GM18505 (cell line): ENCODE results near the gene NAA50.

Source experiments
- ATAC-seq: cut with Tn5 transposase; IDR thresholded peaks from one replicate; pipeline ENCODE4 v1.9.1; 2021; ENCODE audit not compliant: unreplicated experiment
- POLR2A ChIP-seq: IDR thresholded peaks from 4 replicates; pipeline ENCODE4 v1.6.1; 2011; ENCODE audit warnings: borderline replicate concordance; ENCODE audit not compliant: insufficient read depth, insufficient read length; ENCODE audit errors: extremely low read depth

The NAA50 gene

DNA sequence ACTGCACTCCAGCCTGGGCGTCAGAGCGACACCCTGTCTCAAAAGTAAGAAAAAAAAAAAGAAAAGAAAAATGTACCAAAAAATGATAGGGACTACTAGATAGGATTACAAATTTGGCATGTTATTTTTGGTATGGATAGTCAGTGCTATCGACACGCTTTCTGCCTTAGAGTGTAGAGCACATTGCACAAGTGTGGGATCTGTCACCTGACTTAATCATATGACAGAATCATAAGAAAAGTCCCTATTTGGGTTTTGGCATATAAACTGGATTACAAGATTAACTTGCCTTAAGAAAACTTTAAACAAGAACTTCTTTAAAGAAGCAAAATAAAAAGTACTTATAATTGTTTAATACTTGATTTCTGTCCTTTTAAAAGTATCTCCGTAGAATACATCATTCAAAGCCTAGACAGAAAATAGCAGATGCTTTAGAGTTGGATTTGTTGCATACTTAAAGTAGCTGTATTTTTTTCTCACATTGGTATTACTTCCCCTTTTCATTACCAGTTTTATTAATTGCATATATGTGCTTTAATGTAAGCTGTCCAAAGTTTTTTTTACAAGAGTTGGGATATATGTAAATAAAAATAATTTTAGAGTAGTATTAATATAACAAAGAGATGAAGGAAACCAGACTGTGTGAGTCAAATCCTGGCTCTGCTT, 8.6 kb upstream of the NAA50 start:
- no peak for ATAC-seq
- no peak for TF ChIP-seq POLR2A

DNA sequence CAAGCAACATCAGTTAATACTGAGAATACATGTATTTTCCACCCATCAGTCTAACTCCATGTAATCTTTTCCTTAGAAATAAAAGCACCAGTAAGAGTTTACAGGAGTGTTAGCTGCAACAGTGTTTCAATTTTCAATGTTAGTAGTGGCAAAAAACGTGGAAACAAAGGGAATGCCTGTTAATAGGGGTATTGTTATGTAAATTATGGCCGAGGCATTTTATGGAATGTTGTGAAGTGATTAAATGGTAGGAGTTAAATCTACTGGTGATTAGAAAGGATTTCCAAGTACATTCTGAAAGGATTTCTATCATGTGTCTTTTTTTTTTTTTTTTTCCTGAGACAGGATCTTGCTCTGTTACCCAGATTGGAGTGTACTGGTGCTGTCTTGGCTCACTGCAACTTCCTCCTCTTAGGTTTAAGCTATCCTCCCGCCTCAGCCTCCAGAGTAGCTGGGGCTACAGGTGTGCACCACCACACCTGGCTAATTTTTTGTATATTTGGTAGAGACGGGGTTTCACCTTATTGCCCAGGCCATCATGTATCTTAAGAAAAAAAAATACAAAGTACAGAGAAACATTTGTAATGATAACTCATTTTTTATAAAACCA, 7.4 kb upstream of the NAA50 start:
- ATAC-seq, result no peak

DNA sequence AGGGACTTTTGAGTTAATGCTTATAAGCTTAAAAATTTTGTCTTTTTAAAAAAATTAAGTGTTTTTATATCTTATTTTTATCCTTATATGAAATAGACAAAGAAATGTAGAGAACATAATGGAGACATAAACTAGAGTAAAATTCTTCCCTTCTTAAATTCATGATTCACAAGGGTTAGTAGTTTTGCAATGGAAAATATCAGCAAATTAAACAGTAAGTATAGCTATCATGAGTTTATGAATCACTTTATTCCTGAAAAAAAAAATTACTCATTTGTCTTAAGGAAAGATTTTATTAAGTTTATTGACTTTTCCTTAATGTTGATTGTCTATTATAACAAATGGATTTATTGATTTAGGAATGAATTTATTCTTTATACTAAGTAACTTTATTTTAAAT, 5.1 kb upstream of the NAA50 start:
- no peak for TF ChIP-seq POLR2A
- ATAC-seq, result no peak

More for the DNA sequence above, 7.4 kb upstream of the NAA50 start:
- no peak for TF ChIP-seq POLR2A

DNA sequence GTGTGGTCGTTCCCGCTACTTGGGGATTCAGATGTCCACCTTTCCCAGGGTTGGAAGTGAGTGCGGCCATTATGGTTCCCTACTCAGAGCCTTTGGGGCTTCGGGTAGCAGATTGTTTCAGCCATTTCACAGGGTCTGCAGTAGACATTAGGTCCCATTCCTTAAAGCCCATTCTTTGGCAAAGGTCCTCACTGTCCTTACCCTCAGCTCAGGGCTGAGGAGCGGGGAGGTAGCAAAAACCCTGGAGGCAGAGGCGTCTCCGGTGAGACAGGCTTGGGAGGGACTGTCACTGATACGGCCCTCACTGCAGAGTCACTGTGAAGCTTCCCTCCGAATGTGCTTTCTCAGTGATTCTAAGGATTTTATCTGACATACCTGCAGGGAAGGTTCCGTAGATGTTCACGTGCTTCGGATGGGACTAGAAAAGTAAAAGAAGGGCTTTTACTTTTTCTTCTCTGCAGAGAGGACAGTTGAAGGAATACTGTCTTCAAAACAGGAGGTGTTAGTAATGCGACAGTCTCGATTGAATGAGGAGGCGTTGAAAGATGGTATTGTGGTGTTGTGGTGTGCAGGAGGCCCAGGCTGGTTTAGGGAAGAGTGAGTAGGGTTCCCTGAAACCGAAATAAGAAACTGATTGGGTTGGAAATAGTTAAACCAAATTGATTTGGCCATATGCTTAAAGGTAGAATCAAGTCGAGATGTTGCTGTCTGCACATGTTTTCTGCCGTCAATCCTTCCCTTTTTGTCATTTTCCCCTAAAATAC, 1.4 kb upstream of the NAA50 start:
- ATAC-seq, result no peak
- TF ChIP-seq POLR2A, result peak; percentile 18

DNA sequence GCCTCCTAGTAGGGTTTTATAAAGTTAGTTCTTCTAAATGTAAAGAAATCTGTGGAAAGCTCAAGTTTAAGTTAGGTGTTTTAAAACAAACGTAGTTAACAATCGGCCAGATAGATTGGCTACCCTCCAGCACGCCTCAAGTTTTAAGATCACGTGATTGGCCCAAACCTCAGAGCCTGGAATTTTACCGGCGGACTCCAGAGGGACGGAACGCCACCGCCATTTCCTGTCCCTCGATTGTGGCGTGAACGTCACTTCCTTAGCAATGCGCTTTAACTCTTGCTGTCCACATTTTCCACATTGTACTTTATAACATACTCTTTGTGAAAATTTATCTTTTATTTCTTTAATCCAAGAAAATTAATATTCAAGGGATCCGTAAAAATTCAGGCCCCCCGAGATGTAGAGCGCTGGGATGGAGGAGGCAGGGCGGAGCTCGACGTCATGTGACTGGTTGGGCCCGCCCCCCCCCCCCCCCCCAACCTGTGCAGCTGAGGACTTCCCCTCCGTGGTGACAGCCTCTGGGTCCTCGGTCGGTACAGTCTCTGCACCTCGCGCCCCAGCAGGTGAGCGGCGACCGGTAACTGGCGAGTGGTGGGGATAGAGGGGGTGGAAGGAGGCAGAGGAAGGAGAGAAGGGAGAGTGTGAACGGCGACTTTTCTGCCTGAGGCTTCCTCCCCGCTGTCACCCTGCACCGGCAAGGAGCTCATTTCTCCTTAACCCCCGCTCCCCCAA, 666 bp upstream of the NAA50 start, which contains the start of gene ATP6V1A:
TSS of gene ATP6V1A (plus strand) at position 488 of the 735 bp plus-strand sequence. CDS start 31,719 bp downstream, outside the sequence.
- ATAC-seq, result peak; percentile 40
- TF ChIP-seq POLR2A, result peak; percentile 75

DNA sequence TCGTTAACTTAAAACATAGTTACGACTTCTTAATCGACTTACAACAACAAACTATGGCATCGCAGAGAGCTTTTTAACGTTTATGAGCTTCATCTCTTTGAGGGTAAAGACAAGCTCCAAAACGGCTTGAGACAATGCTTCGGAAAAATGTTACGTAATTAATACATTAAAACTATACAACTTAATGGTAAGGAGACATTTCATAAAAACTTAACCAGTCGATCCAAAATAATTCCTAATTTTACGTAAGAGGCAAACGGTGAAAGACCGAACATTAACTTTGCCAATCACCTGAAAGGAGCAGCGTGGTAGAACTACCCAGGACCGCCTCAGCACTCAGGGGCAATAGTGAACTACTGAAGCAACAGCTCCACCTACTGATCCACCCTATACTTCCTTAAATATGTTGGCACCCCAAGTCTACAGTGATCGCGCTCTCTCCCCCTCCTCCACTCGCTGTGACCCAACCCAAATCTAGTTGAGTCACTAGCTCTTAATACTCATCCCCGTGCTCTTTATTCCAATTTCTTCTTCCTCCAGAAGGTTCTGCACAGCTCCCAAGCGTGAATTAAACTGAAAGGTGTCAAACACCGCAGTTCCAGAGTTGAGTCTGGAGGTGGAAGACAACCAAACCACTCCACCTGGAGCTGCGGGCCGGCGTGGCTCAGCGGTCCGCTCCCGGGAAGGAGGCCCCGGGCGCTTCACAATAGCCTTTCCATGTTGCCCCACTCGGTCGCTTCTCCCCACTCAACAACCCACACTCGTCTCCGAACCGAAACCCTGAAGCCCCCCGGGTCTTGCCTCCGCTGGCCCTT, 901 bp downstream of the NAA50 start:
- TF ChIP-seq POLR2A, result no peak
- peak; percentile 48 for ATAC-seq

DNA sequence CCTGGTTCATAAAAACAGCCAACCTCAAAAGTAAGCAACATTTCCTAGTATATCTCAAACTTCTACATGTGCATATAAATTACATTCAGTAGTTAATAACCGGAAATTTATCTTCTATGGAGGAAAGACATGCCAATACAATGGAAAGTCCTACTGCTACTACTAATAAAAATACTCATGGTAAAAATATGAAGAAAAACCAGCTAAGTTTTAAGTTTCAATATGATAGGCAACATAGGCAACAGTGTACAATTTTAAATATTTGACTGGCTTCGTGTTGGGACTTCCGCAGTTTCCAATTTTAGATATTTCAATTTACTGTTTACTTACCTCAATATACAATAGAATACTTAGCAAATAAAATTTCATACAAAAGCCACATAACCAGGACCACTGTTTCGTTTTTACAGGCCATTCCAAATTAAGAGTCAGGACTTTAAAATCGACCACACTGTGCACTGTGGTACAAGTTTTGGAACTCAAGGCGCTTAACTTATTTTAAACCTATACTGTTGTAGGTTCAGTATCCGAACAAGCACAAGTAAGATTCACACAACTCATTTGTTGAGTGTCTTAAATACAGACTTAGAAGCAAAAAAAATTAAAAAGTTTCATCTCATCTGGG, 2.9 kb downstream of the NAA50 start:
- ATAC-seq, result no peak
- TF ChIP-seq POLR2A, result no peak

DNA sequence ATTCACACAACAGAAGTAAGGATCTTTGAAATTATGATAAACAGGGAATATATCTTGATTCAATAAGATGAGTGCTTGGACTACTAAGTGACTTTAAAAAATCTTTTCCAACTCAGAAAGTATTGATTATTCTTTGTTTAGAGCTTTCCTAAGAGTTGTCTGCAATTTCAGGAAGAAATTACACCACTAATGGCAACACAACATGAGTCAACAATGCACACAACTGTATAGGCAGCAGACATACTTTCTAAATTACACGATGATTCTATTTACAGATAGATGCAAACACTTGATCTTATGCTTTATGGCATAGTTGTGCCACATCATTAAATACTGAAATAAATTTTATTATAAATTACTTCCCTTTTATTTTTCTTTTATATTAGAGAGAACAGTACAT, 4.4 kb downstream of the NAA50 start:
- no peak for ATAC-seq
- TF ChIP-seq POLR2A, result no peak

DNA sequence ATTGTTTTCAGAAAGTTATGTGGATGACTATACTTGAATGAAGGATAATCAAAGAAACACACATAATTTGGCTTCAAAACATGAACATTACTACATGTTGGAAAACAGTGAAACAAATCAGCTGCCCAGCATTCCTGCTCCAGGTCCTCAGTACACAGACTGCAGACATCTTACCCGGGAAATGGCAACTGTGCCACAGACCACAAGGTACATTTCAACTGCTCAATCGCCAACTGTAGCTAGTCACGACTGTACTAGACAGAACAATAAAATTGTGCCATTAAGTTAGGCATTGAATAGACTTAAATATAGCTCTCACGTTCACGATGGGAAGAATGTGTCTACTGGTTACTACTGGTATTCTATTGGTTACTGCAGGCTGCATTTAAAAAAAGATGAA, 5.0 kb downstream of the NAA50 start:
- ATAC-seq, result no peak
- no peak for TF ChIP-seq POLR2A

DNA sequence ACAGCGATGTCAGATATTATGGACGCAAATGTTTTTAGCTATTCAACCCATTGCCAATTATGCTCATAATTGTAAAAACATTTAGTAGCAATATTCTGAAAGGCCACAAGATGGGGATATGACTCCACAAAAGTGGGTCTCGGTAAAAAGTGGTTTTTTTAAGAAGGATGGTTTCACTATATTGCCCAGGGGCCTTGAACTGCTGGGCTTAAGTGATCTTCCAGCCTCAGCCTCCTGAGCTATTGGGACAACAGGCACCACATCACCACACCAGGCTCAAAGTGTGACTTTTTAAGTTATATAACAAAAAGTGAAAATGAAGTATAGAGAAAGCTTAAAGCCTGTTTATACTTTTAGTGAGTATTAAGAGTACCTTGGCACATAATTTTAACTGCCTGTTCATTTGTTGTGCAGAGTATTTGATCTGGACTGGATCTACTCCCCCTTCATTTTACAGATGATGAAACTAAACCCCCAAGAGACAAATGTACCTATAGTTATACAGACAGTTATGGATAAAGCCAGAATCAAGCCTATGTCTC, 9.4 kb downstream of the NAA50 start:
- ATAC-seq, result peak; percentile 57
- no peak for TF ChIP-seq POLR2A

DNA sequence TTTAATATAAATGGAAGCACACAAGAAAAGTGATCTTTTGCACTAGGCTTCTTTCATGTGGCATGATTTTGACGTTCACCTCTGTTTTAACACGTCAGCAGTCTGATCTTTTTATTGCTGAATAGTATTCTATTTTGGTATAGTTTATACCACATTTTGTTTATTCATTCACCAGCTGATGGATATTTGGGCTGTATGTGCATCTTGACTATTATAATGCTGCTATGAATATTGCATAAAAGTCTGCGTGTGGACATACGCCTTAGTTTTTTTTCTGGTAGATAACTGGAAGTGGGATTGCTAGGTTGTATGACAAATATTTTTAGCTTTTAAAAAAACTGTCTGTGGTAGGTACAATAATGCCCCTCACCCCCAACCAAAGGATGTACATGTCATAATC, 14.4 kb downstream of the NAA50 start:
- no peak for ATAC-seq
- no peak for TF ChIP-seq POLR2A

DNA sequence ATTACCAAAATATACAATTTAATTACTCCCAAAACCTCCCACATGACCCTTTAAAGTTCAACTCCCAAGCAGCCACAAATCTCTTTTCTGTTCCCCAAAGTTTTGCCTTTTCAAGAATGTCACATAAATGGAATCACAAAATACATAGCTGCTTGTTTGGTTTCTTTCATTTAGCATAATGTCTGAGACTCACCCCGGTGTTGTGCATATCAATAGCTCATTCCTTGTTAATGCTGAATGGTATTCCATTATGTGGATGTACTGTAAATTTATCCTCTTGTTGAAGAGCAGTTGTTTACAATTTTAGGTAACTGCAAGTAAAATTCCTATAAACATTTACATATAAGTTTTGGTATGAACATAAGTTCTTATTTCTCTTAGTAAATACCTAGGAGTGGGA, 15.5 kb downstream of the NAA50 start:
- ATAC-seq, result no peak
- TF ChIP-seq POLR2A, result no peak

DNA sequence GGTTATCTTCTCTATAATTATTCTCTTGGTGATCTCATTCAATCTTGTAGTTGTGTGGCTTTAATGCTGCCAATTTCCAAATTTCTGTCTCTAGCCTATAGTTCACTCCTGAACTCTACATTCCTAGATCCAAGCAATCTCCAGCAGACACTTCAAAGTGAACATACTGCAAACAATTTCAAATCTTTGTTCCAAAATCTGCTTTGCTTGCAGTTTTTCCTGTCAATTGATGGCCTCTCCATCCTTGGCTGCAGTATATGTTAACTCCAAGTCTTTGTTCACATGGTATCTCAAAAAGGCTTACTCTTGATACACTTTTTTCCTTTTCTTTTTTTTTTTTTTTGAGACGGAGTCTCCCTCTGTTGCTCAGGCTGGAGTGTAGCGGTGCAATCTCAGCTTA, 17.4 kb downstream of the NAA50 start:
- TF ChIP-seq POLR2A, result no peak
- no peak for ATAC-seq

DNA sequence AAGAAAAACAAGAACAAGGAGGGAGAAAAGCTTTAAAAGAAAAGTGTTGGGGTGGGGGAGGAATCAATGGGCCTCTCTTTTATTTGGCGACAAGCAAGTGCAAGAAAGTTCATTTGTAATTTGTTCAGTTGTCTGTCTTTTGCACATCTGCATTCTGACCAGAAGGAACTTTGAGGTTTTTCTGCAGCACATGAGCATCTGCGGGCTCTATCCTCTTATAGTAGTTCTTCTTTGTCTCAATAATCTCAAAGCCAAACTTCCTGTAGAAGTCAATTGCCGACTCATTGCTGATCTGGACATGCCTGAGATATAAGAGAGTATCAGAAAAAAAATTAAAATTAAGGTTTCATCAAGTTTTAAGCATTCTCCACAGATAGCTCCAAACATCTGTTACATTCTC, 24.4 kb downstream of the NAA50 start:
- ATAC-seq, result no peak
- no peak for TF ChIP-seq POLR2A
